Left cardiac atrium (tissue), 4 donors: Measurements from ENCODE around the gene TADA2B. TPM values are rescaled to one million over a fixed set of nuclear protein-coding genes. Genes with fewer than 3 reads are reported as not detected.
A peak's percentile ranks its signal among the peaks of the same experiment; 100 is the strongest.

Experiments used
- ATAC-seq, 2 donors: fragments of 200-7000 bp; cut with Tn5 transposase; one replicate each; pipeline ENCODE4 v1.9.1; 2020; ENCODE audit warnings: mild to moderate bottlenecking in 2 of 2, moderate library complexity in 2 of 2
- DNase-seq: peaks from one replicate; pipeline ENCODE4 v3.0.0-alpha.2; 2020
- intact Hi-C, 2 donors: fragments of 100-400 bp; cut with DNase I; formaldehyde crosslinking; loops; one replicate each; pipeline versions ENCODE4 v1.14.1 to v1.15.1; 2022 to 2023
- total RNA-seq, 2 donors: library from RNA; stranded (reverse); fragmentation: NEBNext Ultra II Directional; extraction: Animal tissue kit (Norgen Biotek cat#: 25700); gene quantifications; one replicate each; pipeline ENCODE4 v1.2.1, GENCODE V29; 2021
- donor health status: DM: no; HTN: yes; CAD: no.
- donor health status: DM: no; HTN: yes; CAD: no; lungs with severe emphysema.
- donor health status: DM: yes; HTN: yes; CAD: no.
- donor health status: Dilated cardiomyopathy.

The TADA2B gene
- total RNA-seq, 2 donors from 2014 or later, result 23.2 to 30.7 TPM

GRCh38 chr4:7050481-7051143 lies 7.4 kb downstream of the TADA2B start:
- intact Hi-C loops, result no loop called here
- no peak for DNase-seq
- ATAC-seq, result peak; percentile 19 to 55

DNA sequence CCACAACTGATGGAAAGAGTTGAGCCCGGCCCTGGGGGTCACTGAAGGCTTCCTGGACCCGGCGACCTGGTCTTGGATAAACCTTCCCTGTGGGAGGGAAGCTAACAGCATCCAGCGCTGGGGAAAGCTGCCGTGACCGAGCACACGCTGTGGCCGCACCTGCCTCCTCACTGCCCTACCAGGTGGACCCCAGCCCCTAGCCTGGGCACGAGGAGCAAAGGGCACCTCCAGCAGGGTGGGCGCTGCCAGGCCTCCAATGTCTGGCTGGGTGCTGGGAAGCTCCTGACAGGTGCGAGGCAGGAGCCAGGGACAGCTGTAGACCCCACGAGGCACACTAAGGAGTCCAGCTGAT lies 7.9 kb downstream of the TADA2B start:
- intact Hi-C loops, result no loop called here
- no peak for DNase-seq
- no peak for ATAC-seq

GRCh38 chr4:7051905-7052304 lies 8.7 kb downstream of the TADA2B start:
- DNase-seq, result no peak
- intact Hi-C loops, result no loop called here

GRCh38 chr4:7052313-7052712 lies 9.1 kb downstream of the TADA2B start:
- intact Hi-C loops, result no loop called here
- DNase-seq (no peak), ATAC-seq (no peak)

More at GRCh38 chr4:7051905-7052304, 8.7 kb downstream of the TADA2B start:
- no peak for ATAC-seq

- peak in 1 of 2 donors; percentile 31 for ATAC-seq
- intact Hi-C loops, result no loop called here
- DNase-seq, result no peak
These were observed 9.9 kb downstream of the TADA2B start for GRCh38 chr4:7052923-7053715.

DNA sequence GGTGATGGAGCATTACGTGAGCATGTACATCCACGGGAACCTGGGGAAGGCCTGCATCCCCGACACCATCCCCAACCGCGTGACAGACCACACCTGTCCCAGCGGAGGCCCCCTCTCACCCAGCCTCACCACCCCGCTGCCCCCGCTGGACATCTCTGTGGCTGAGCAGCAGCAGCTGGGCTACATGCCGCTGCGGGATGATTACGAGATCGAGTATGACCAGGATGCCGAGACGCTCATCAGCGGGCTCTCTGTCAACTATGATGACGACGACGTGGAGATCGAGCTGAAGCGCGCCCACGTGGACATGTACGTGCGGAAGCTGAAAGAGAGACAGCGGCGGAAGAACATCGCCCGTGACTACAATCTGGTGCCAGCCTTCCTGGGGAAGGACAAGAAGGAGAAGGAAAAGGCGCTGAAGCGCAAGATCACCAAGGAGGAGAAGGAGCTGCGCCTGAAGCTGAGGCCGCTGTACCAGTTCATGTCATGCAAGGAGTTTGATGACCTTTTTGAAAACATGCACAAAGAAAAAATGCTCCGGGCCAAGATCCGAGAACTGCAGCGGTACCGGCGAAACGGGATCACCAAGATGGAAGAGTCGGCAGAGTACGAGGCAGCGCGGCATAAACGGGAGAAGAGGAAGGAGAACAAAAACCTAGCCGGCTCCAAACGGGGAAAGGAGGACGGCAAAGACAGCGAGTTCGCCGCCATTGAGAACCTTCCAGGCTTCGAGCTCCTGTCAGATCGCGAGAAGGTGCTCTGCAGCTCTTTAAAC lies 11.1 kb downstream of the TADA2B start:
- ATAC-seq, result no peak
- DNase-seq, result no peak
- intact Hi-C loops, result no loop called here

DNA sequence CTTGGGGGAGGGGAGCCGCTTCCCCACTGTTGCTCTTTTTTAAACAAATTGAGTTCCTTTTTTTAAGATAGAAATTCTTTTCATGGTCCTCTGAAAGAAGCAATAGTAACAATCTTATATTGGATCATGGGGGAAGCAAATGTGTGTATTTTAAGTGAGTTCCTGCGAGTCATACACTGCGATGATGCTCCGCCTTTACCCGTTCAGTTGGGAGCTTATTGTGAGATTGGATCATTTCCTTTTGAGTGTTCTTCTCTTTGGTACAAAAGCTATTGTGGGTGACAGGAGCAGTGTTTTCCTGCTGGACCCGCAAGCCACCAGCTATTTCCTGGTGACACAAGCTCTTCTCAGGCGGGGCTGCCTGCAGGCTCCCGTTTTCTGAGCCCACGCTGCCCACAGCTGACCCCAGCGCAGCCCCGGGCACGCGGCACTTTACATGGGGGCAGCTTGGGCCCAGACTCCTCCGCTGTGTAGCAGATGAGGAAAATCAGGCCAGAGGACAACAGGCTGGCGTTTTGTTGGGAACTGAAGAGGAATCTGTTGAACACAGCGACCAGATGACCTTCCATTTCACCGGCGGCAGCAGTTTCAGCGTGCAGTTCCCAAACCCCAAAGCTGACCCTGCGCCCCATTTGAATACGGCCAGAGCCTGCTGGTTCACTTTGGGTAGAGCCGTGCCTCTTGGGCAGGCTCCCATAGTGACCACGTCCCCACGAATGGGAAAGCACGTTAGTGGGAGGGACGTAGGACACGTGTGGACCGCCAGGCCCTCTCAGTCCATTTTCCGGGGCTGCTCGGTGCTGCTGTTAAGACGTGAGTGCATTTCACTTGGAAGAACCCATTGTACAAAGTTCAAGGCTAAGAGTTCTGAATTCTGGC lies 12.2 kb downstream of the TADA2B start:
- ATAC-seq (no peak), DNase-seq (peak; percentile 22)
- intact Hi-C loops, result no loop called here

DNA sequence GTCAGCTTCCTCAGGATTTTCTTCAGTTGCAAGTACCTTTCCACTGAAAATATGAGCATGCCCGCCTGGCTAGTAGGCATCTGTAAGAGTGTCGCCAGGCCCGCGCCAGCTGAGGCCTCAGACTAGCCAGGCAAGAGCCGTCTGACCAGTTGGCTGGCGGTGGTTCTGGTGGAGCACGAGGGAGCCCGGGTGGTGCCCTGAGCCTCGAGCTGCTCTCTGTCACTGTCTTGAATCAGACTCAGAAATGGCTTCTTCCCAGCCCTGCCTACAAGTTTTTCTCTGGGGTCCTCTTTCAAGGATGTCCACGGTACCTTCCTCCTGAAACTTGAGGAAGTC lies 12.8 kb downstream of the TADA2B start:
- DNase-seq, result peak; percentile 17
- no peak for ATAC-seq
- intact Hi-C loops, result no loop called here

DNA sequence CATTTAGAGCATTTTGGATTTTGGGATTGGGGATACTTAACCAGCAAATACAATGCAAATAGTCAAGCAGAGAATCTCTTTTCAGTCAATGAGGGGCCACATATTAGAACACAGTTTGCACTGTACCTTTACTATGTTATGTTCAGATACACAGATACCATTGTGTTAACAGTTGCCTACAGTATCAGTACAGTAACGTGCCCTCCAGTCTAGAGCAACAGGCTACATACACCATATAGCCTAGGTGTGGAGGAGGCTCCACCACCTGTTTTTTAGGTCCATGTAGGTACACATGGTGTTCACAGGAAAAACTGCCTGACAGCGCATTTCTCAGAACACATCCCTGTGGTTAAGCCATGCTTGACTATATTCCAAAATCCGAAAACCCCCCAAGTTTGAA lies 15.6 kb downstream of the TADA2B start:
- intact Hi-C loops, result no loop called here
- ATAC-seq (no peak), DNase-seq (peak; percentile 0)

GRCh38 chr4:7059662-7060061 lies 16.5 kb downstream of the TADA2B start:
- ATAC-seq, result no peak
- intact Hi-C loops, result no loop called here
- peak; percentile 3 for DNase-seq

DNA sequence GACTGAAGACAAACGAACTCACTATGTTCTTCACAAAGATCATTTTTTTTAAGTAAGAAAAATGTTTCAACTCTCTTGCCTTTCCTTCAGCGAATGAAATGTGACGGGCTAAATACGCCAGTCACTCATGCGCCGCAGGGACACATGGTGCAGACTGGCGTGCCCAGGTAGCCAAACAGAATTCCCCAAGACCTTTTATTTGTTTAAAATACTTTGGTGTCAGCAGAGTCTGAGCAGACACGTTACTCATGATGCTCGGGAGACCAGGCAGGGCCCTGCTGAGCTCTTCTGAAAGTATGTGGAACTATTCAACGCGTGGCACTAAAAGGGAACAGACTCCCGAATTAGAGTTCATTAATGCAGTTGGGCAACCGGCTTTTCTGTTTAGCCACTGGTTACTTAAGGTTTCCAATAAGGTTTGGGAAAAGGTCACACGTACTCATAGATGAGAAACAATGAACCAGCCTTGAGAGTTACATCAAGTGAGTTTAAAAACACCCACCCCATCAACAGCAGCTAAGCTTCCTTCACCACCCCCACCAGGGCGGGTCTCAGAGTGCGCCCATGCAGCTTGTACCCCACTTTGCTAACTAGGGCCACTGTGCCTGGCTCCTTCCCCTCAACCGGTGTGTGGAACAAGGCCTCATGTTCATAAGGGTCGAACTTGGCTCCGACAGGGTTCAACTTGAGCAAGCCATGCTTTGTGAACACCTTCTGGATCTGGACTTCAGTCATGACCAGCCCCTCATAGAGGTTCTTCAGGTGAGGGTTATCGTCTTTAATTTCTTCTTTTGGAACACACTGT lies 17.4 kb downstream of the TADA2B start:
- ATAC-seq, result no peak
- intact Hi-C loops, result no loop called here
- peak; percentile 2 for DNase-seq

DNA sequence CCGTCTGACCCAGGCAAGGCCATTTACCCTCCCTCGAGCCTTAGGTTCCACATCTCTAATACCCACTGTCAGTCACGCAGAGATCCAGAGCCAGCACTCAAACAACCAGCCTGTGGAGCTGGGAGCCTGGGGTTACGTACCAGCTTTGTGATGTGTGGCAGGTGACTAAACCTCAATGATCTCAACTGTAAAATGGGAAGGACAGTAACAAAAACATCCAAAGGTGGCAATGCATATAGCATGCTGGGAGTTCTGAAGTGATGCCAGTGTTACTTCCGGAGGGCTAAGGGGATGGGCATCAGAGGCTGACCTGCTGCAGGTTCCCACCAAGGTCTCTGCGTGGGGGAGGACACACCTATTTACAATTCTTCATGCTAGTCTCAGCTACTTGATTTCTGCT lies 18.6 kb downstream of the TADA2B start:
- ATAC-seq, result no peak
- no peak for DNase-seq
- intact Hi-C loops, result no loop called here

- ATAC-seq, result no peak
- no peak for DNase-seq
- intact Hi-C loops, result no loop called here
These were observed 19.6 kb downstream of the TADA2B start for GRCh38 chr4:7062816-7063215.

GRCh38 chr4:7063362-7063761 lies 20.2 kb downstream of the TADA2B start:
- ATAC-seq (no peak), DNase-seq (no peak)
- intact Hi-C loops, result no loop called here

DNA sequence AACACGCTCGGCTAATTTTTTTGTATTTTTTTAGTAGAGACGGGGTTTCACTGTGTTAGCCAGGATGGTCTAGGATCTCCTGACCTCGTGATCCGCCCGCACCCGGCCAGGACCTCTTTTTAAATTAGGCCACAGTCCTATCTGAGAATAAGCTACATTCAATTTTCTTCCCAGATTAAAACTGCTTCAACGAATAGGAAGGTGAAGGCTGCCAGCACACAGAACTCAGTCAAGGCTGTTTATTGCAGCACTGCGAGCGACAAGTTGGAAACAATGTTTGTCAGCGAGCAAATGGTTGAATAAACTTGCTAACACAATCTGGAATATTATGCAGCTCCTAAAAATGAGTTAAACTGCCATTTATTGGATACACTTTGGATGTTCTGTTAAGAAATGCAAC lies 22.8 kb downstream of the TADA2B start:
- DNase-seq, result no peak
- intact Hi-C loops, result loop anchor here in 1 of 2 donors (5.0 kb wide), 1 partner anchor 79 kb away; no protein-coding TSS in a partner anchor
- no peak for ATAC-seq

GRCh38 chr4:7066493-7066892 lies 23.3 kb downstream of the TADA2B start:
- ATAC-seq (no peak), DNase-seq (no peak)
- intact Hi-C loops, result loop anchor here in 1 of 2 donors (5.0 kb wide), 1 partner anchor 79 kb away; no protein-coding TSS in a partner anchor

- DNase-seq, result no peak
- ATAC-seq, result no peak
- intact Hi-C loops, result loop anchor here in 1 of 2 donors (5.0 kb wide), 1 partner anchor 80 kb away; no protein-coding TSS in a partner anchor
These were observed 23.9 kb downstream of the TADA2B start for GRCh38 chr4:7067126-7067451.
